Neural crest cell (in vitro differentiated cells): ENCODE measurements around the gene ALS2CL. TPM values are rescaled to one million over a fixed set of nuclear protein-coding genes. Genes with fewer than 3 reads are reported as not detected.

Experiments
- DNase-seq: peaks from one replicate; pipeline ENCODE4 v3.0.0; 2021; ENCODE audit warnings: low read depth, mixed read lengths, low spot score
- H3K27ac Mint-ChIP-seq: one replicate; pipeline ENCODE4 v1.8.0; 2021; ENCODE audit warnings: mild to moderate bottlenecking, mixed read lengths; ENCODE audit not compliant: unreplicated experiment
- H3K27me3 Mint-ChIP-seq: 2 replicates; pipeline ENCODE4 v1.8.0; 2021; ENCODE audit warnings: low read depth, mild to moderate bottlenecking, mixed read lengths
- H3K36me3 Mint-ChIP-seq: 2 replicates; pipeline ENCODE4 v1.8.0; 2021; ENCODE audit warnings: low read depth, mild to moderate bottlenecking, mixed read lengths
- H3K4me1 Mint-ChIP-seq: 2 replicates; pipeline ENCODE4 v1.8.0; 2021; ENCODE audit warnings: mixed read lengths
- H3K4me3 Mint-ChIP-seq: one replicate; pipeline ENCODE4 v1.8.0; 2021; ENCODE audit warnings: mild to moderate bottlenecking, mixed read lengths
- H3K9me3 Mint-ChIP-seq: 2 replicates; pipeline ENCODE4 v1.8.0; 2021; ENCODE audit warnings: mixed read lengths
- CTCF ChIP-seq: fragments of 200-600 bp; sonication (generic); conservative IDR thresholded peaks from 2 replicates; pipeline ENCODE4 v1.5.0; 2021; ENCODE audit warnings: antibody characterized with exemption, mild to moderate bottlenecking
- total RNA-seq: library from RNA; stranded (reverse); gene quantifications from 2 replicates; pipeline ENCODE4 v1.2.1, GENCODE V29; 2021

ALS2CL gene
- total RNA-seq, 1 donor from 2014 or later = 0.26 TPM

GRCh38 chr3:46665763-46666452 lies 27.6 kb downstream of the ALS2CL start:
- no peak overlapping the region for H3K4me3 Mint-ChIP-seq
- H3K27ac Mint-ChIP-seq = no peak overlapping the region
- H3K4me1 Mint-ChIP-seq = peaks cover 22% of the 10 kb centered on the region
- TF ChIP-seq CTCF = no peak
- no peaks in the 10 kb centered on the region for H3K9me3 Mint-ChIP-seq
- H3K27me3 Mint-ChIP-seq = no peaks in the 10 kb centered on the region
- H3K36me3 Mint-ChIP-seq = no peaks in the 10 kb centered on the region
- DNase-seq = no peak

- Mint-ChIP-seq H3K9me3 (no peaks in the 10 kb centered on the region), H3K4me1 (peaks cover 22% of the 10 kb centered on the region), H3K4me3 (no peak overlapping the region), H3K27me3 (no peaks in the 10 kb centered on the region), H3K36me3 (no peaks in the 10 kb centered on the region), H3K27ac (no peak overlapping the region)
- TF ChIP-seq CTCF = no peak
- DNase-seq = no peak
These were observed 28.3 kb downstream of the ALS2CL start for GRCh38 chr3:46664971-46665762.

GRCh38 chr3:46664188-46664970 lies 29.1 kb downstream of the ALS2CL start:
- H3K27ac Mint-ChIP-seq = no peak overlapping the region
- no peaks in the 10 kb centered on the region for H3K36me3 Mint-ChIP-seq
- H3K4me3 Mint-ChIP-seq = no peak overlapping the region
- H3K9me3 Mint-ChIP-seq = no peaks in the 10 kb centered on the region
- H3K4me1 Mint-ChIP-seq = peaks cover 29% of the 10 kb centered on the region
- H3K27me3 Mint-ChIP-seq = no peaks in the 10 kb centered on the region
- DNase-seq = no peak
- TF ChIP-seq CTCF = no peak

DNA sequence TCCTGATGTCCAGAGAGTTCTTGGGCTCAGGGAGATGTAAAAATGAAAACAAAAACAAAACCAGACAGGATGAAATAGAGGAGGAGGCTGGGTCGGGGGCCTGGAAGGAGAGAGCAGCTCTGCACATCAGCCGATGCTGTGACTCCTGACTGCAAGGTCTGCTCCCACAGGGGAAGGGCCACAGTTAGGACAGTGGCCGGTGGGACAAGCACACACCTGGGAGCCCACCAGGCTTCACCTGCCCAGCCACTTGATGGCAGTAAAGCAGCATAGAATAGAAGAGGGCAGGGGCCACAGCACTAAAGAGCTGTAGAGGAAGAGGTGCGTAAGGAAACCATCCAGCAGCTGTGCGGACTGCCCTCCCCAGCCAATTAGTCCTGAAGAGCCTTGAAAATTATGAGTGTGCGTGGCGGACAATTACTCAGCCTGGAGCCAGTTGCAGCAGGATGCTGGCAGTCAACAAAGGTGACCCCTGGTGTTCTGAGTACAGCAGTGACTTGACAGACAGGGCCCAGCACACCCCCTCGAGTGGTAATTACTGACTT lies 29.8 kb downstream of the ALS2CL start:
- DNase-seq = no peak
- no peak overlapping the region for H3K4me3 Mint-ChIP-seq
- peaks cover 35% of the 10 kb centered on the region for H3K4me1 Mint-ChIP-seq
- H3K9me3 Mint-ChIP-seq = no peaks in the 10 kb centered on the region
- no peaks in the 10 kb centered on the region for H3K27me3 Mint-ChIP-seq
- H3K27ac Mint-ChIP-seq = no peak overlapping the region
- no peak for TF ChIP-seq CTCF
- no peaks in the 10 kb centered on the region for H3K36me3 Mint-ChIP-seq

DNA sequence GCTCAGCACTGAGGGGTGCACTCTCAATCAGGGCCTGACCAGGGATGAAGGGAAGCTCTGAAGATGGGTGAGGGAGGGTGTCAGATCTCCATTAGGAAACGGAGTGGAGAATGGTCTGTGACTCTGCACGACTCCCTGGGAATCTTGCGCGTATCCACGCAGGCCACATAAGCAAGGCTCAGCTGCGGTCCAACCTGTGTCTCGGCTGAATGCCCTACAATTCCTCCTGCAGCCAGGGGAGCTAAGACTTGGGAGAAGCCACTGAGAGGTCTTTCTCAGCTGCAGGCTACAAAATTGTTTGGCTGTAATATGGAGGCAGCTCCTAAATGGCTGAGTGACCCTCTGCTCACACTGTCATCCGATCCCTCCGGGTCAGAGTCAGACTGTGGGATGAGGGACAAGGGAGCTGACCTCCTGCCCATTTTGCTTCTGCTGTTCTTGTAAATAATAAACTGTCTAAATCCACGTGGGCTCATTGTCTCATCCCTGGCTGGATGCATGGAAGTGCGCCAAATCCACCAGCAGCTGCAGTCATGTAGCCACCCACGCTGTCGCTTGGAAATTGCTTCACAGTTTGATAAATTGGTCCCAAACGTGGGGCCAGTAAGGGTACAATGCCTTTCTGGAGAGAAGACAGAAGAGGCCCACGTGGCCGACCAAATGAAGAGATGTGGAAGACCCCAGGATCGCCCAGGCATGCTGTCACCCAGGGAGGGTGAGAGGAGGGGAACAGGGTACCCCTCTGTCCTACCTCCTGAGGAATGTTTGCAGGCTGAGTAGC lies 30.5 kb downstream of the ALS2CL start:
- no peak for DNase-seq
- H3K4me1 Mint-ChIP-seq = peaks cover 35% of the 10 kb centered on the region
- no peaks in the 10 kb centered on the region for H3K9me3 Mint-ChIP-seq
- no peak for TF ChIP-seq CTCF
- no peaks in the 10 kb centered on the region for H3K36me3 Mint-ChIP-seq
- no peaks in the 10 kb centered on the region for H3K27me3 Mint-ChIP-seq
- no peak overlapping the region for H3K4me3 Mint-ChIP-seq
- no peak overlapping the region for H3K27ac Mint-ChIP-seq
